H1 (cell line): ENCODE results near the gene OR51V1. TPM values are rescaled to one million over a fixed set of nuclear protein-coding genes. Genes with fewer than 3 reads are reported as not detected.

ENCODE experiments used
- CTCF ChIA-PET: fragments of 300-600 bp; sonication (Branson Sonifier 250); formaldehyde crosslinking; loops from one replicate; lab custom pipeline; 2021; ENCODE audit not compliant: partially characterized antibody; lab: Charles Lee
- POLR2A ChIA-PET: fragments of 300-600 bp; sonication (Branson Sonifier 250); formaldehyde crosslinking; loops from one replicate; lab custom pipeline; 2021; ENCODE audit warnings: inconsistent platforms; ENCODE audit not compliant: partially characterized antibody; lab: Charles Lee
- DNase-seq, 2 experiments: peaks; one replicate each; pipeline versions ENCODE4 v3.0.0 to v3.0.0-alpha.2; 2010 to 2022; ENCODE audit warnings: low spot score in 2 of 2, low read depth in 1 of 2, mixed read lengths in 1 of 2
- FAIRE-seq: peaks from 2 replicates; lab custom pipeline; 2011; peaks lifted over from hg19 to GRCh38; lab: Jason Lieb, UNC
- H2AFZ ChIP-seq: 2 replicates; pipeline ENCODE4 v1.8.1; 2012; ENCODE audit warnings: low read length, inconsistent platforms
- H2AK5ac ChIP-seq: 2 replicates; pipeline ENCODE4 v1.6.1; 2013; ENCODE audit warnings: low read depth, low read length
- H2BK120ac ChIP-seq: replicated peaks from 2 replicates; pipeline ENCODE3; 2013; ENCODE audit warnings: low read depth, low read length, inconsistent platforms
- H2BK12ac ChIP-seq: 2 replicates; pipeline ENCODE4 v1.6.1; 2013; ENCODE audit warnings: low read depth, low read length
- H2BK15ac ChIP-seq: 2 replicates; pipeline ENCODE4 v1.6.1; 2013; ENCODE audit warnings: low read length
- H2BK20ac ChIP-seq: 2 replicates; pipeline ENCODE4 v1.6.1; 2013; ENCODE audit warnings: low read length
- H2BK5ac ChIP-seq: 2 replicates; pipeline ENCODE4 v1.6.1; 2013; ENCODE audit warnings: low read depth, low read length
- H3K14ac ChIP-seq: 2 replicates; pipeline ENCODE4 v1.6.1; 2013; ENCODE audit warnings: inconsistent platforms; ENCODE audit not compliant: insufficient read length
- H3K18ac ChIP-seq: 2 replicates; pipeline ENCODE4 v1.6.1; 2013; ENCODE audit warnings: low read length; ENCODE audit errors: extremely low read depth
- H3K23ac ChIP-seq: 2 replicates; pipeline ENCODE4 v1.6.1; 2013; ENCODE audit warnings: inconsistent platforms; ENCODE audit not compliant: insufficient read length
- H3K23me2 ChIP-seq: 2 replicates; pipeline ENCODE4 v1.6.1; 2013; ENCODE audit warnings: low read depth, low read length
- H3K27ac ChIP-seq: 2 replicates; pipeline ENCODE4 v1.6.1; 2011; ENCODE audit warnings: low read depth, low read length, inconsistent platforms
- H3K27me3 ChIP-seq, 4 experiments: replicated peaks in 1 of 4; 1 replicate in 1 of 4; 2 replicates in 3 of 4; pipeline versions ENCODE4 v1.6.1 to v1.8.1; 2011 to 2013; ENCODE audit warnings: low read length in 3 of 4, mild to moderate bottlenecking in 3 of 4, inconsistent platforms in 2 of 4, mixed read lengths in 2 of 4, moderate library complexity in 1 of 4; ENCODE audit not compliant: control insufficient read depth in 3 of 4, insufficient read depth in 3 of 4; ENCODE audit errors: extremely low read depth in 1 of 4
- H3K36me3 ChIP-seq, 4 experiments: 2 replicates each; pipeline versions ENCODE4 v1.6.1 to v1.8.1; 2011 to 2013; ENCODE audit warnings: mild to moderate bottlenecking in 4 of 4, low read length in 3 of 4, moderate library complexity in 2 of 4, control low read depth in 1 of 4, inconsistent platforms in 1 of 4; ENCODE audit not compliant: insufficient read depth in 4 of 4, control insufficient read depth in 2 of 4
- H3K4ac ChIP-seq: replicated peaks from 2 replicates; pipeline ENCODE3; 2013; ENCODE audit warnings: low read length, low read depth, mixed read lengths, inconsistent platforms; ENCODE audit not compliant: insufficient read length
- H3K4me1 ChIP-seq, 4 experiments: replicated peaks in 1 of 4; 1 replicate in 1 of 4; 2 replicates in 3 of 4; pipeline versions ENCODE4 v1.6.1 to v1.8.1; 2011 to 2013; ENCODE audit warnings: low read length in 3 of 4, inconsistent platforms in 2 of 4, mixed read lengths in 1 of 4; ENCODE audit not compliant: insufficient read depth in 4 of 4, control insufficient read depth in 3 of 4
- H3K4me2 ChIP-seq, 2 experiments: 2 replicates each; pipeline versions ENCODE4 v1.6.1 to v1.8.1; 2011 to 2013; ENCODE audit warnings: low read depth in 2 of 2, low read length in 2 of 2, control low read depth in 1 of 2, inconsistent platforms in 1 of 2, mild to moderate bottlenecking in 1 of 2; ENCODE audit not compliant: insufficient read depth in 1 of 2
- H3K4me3 ChIP-seq, 4 experiments: fragments of 200-600, 300-600 bp in 1 of 4; sonication (generic), shearing (Covaris generic), sonication (Bioruptor Twin) in 1 of 4; 2 replicates each; pipeline versions ENCODE4 v1.5.1 to v1.8.1; 2011 to 2016; ENCODE audit warnings: low read length in 4 of 4, low read depth in 3 of 4, control low read depth in 2 of 4, inconsistent platforms in 2 of 4, mild to moderate bottlenecking in 2 of 4, mixed read lengths in 1 of 4, moderate library complexity in 1 of 4; ENCODE audit not compliant: insufficient read depth in 2 of 4; ENCODE audit errors: extremely low read depth in 1 of 4
- H3K56ac ChIP-seq: replicated peaks from 2 replicates; pipeline ENCODE3; 2013; ENCODE audit warnings: low read depth, mild to moderate bottlenecking, mixed read lengths, low read length, inconsistent platforms; ENCODE audit not compliant: insufficient read length
- H3K79me1 ChIP-seq: 2 replicates; pipeline ENCODE4 v1.6.1; 2013; ENCODE audit warnings: low read depth, low read length, control low read depth
- H3K79me2 ChIP-seq, 2 experiments: 2 replicates each; pipeline versions ENCODE4 v1.6.1 to v1.8.1; 2012 to 2013; ENCODE audit warnings: low read length in 2 of 2, mild to moderate bottlenecking in 2 of 2, inconsistent platforms in 1 of 2; ENCODE audit not compliant: insufficient read depth in 2 of 2, control insufficient read depth in 1 of 2
- H3K9ac ChIP-seq, 4 experiments: replicated peaks in 1 of 4; 1 replicate in 1 of 4; 2 replicates in 3 of 4; pipeline versions ENCODE4 v1.6.1 to v1.8.1; 2011 to 2013; ENCODE audit warnings: low read depth in 3 of 4, low read length in 3 of 4, control low read depth in 2 of 4, mild to moderate bottlenecking in 2 of 4, moderate library complexity in 2 of 4, inconsistent platforms in 1 of 4; ENCODE audit errors: extremely low read depth in 1 of 4
- H3K9me3 ChIP-seq, 2 experiments: 2 replicates each; pipeline versions ENCODE4 v1.6.1 to v1.8.1; 2012 to 2013; ENCODE audit warnings: mild to moderate bottlenecking in 2 of 2, moderate library complexity in 2 of 2, control low read depth in 1 of 2, inconsistent platforms in 1 of 2, low read depth in 1 of 2, low read length in 1 of 2, mixed read lengths in 1 of 2; ENCODE audit not compliant: insufficient read depth in 2 of 2
- H4K20me1 ChIP-seq, 2 experiments: replicated peaks in 1 of 2; 2 replicates each; pipeline versions ENCODE3 to v1.8.1; 2011 to 2013; ENCODE audit warnings: inconsistent platforms in 2 of 2, low read length in 2 of 2, mild to moderate bottlenecking in 1 of 2; ENCODE audit not compliant: insufficient read depth in 2 of 2, control insufficient read depth in 1 of 2
- H4K5ac ChIP-seq: 2 replicates; pipeline ENCODE4 v1.6.1; 2013; ENCODE audit warnings: low read length, low read depth, mixed read lengths, inconsistent platforms; ENCODE audit not compliant: insufficient read length
- H4K8ac ChIP-seq: 2 replicates; pipeline ENCODE4 v1.8.0; 2013; ENCODE audit warnings: mild to moderate bottlenecking, moderate library complexity, low read length, inconsistent platforms; ENCODE audit not compliant: insufficient read depth; ENCODE audit errors: extremely low read depth
- H4K91ac ChIP-seq: replicated peaks from 2 replicates; pipeline ENCODE3; 2013; ENCODE audit warnings: low read length, mixed read lengths, inconsistent platforms; ENCODE audit not compliant: insufficient read length
- ASH2L ChIP-seq: fragments of 200-600, 300-600 bp; sonication (generic); IDR thresholded peaks from one replicate; pipeline ENCODE4 v1.7.1; 2017; ENCODE audit warnings: low read length
- BCL11A ChIP-seq, 2 experiments: IDR thresholded peaks; one replicate each; pipeline ENCODE4 v1.6.1; 2011; ENCODE audit warnings: low read depth in 2 of 2, low read length in 2 of 2, mild to moderate bottlenecking in 2 of 2
- BRCA1 ChIP-seq: IDR thresholded peaks from 2 replicates; pipeline ENCODE4 v1.6.1; 2012; ENCODE audit warnings: low read depth, low read length, improper control_type of control experiment
- CHD1 ChIP-seq: IDR thresholded peaks from 2 replicates; pipeline ENCODE4 v1.6.1; 2012; ENCODE audit warnings: low read depth, low read length, improper control_type of control experiment
- EP300 ChIP-seq, 2 experiments: IDR thresholded peaks; 1 replicate in 1 of 2; 2 replicates in 1 of 2; pipeline ENCODE4 v1.6.1; 2011 to 2012; ENCODE audit warnings: low read depth in 2 of 2, low read length in 2 of 2, mild to moderate bottlenecking in 2 of 2, borderline replicate concordance in 1 of 2, inconsistent platforms in 1 of 2, moderate library complexity in 1 of 2
- GTF2F1 ChIP-seq: IDR thresholded peaks from 2 replicates; pipeline ENCODE4 v1.6.1; 2012; ENCODE audit warnings: low read depth, low read length, improper control_type of control experiment, borderline replicate concordance
- JUND ChIP-seq: IDR thresholded peaks from 2 replicates; pipeline ENCODE4 v1.6.1; 2011; ENCODE audit warnings: mild to moderate bottlenecking, improper control_type of control experiment, low read length
- KDM1A ChIP-seq: fragments of 200-600, 300-600 bp; sonication (generic); IDR thresholded peaks from 2 replicates; pipeline ENCODE4 v1.7.1; 2016; ENCODE audit warnings: mild to moderate bottlenecking, low read length, borderline replicate concordance
- MAFK ChIP-seq: IDR thresholded peaks from 2 replicates; pipeline ENCODE4 v1.6.1; 2012; ENCODE audit warnings: low read depth, mild to moderate bottlenecking, improper control_type of control experiment, low read length
- NRF1 ChIP-seq: IDR thresholded peaks from 2 replicates; pipeline ENCODE4 v1.6.1; 2011; ENCODE audit warnings: mild to moderate bottlenecking, low read depth, low read length, improper control_type of control experiment
- POU5F1 ChIP-seq: IDR thresholded peaks from 2 replicates; pipeline ENCODE4 v1.6.1; 2011; ENCODE audit warnings: low read depth, mild to moderate bottlenecking, low read length, moderate library complexity
- RAD21 ChIP-seq, 2 experiments: IDR thresholded peaks in 1 of 2; conservative IDR thresholded peaks in 1 of 2; 2 replicates each; pipeline ENCODE4 v1.6.1; 2011; ENCODE audit warnings: low read depth in 2 of 2, low read length in 2 of 2, improper control_type of control experiment in 1 of 2, inconsistent platforms in 1 of 2, mild to moderate bottlenecking in 1 of 2, moderate library complexity in 1 of 2
- SP1 ChIP-seq: IDR thresholded peaks from 2 replicates; pipeline ENCODE4 v1.6.1; 2011; ENCODE audit warnings: low read depth, low read length
- SP2 ChIP-seq: IDR thresholded peaks from 2 replicates; pipeline ENCODE4 v1.6.1; 2012; ENCODE audit warnings: mild to moderate bottlenecking, low read length, inconsistent platforms
- SUZ12 ChIP-seq: fragments of 200-600 bp; sonication (generic); IDR thresholded peaks from 2 replicates; pipeline ENCODE4 v1.6.1; 2012; ENCODE audit warnings: mild to moderate bottlenecking, inconsistent platforms, low read length, moderate library complexity, mixed read lengths
- WGBS, 2 experiments: shearing (Covaris generic) in 1 of 2; methylation state at CpG; one replicate each; pipeline versions ENCODE4 v1.1.6 to v1.1.7; 2013 to 2015; ENCODE audit warnings: low lambda C conversion rate in 2 of 2, mixed read lengths in 2 of 2, inconsistent platforms in 1 of 2, low coverage in 1 of 2, missing lambda C conversion rate in 1 of 2; ENCODE audit not compliant: insufficient replicate concordance in 2 of 2, insufficient coverage in 1 of 2, insufficient read length in 1 of 2; ENCODE audit errors: extremely low coverage in 1 of 2, missing lambda C conversion rate in 1 of 2; 5-methylcytosine and 5-hydroxymethylcytosine counted together
- polyA plus RNA-seq, 7 experiments: library from polyadenylated mRNA; depleted of rRNA in 3 of 7; stranded (reverse) in 5 of 7; unstranded in 2 of 7; fragments of >200 nt in 5 of 7; fragments of 200-250 nt in 2 of 7; gene quantifications; 1 replicate in 5 of 7; 2 replicates in 1 of 7; 4 replicates in 1 of 7; pipeline versions ENCODE4 v1.2.1 to v1.2.3, GENCODE V29; 2011 to 2013; ENCODE audit warnings: missing spikeins in 2 of 7, mixed read lengths in 2 of 7
- total RNA-seq: library from RNA; stranded (reverse); fragmentation: NEBNext Ultra II Directional; extraction: Animal tissue kit (Norgen Biotek cat#: 25700); gene quantifications from 2 replicates; pipeline ENCODE4 v1.2.1, GENCODE V29; 2021

The OR51V1 gene
- total and polyA plus RNA-seq, 2 of the 8 experiments (the other 6 are each of a cell fraction or from before 2014, with no cell fraction given): not detected

DNA sequence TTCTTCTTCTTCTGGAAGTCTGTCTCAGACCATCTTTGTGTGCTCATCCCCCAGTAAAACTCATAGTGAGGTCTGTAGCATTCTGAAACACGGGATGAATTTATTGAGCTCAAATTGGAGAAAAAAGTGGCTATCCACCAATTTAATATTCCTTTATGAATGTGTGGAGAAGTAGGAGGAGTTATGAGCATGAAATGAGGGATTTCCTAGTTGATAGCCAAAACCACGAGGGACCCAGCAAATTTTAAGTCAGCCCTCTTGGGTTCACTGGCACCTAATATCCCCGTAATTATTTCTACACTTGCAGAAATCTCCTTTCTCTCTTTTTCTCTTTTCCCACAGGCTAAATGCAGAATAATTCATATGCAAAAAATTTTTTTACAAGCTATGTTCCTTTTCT, 45.8 kb downstream of the OR51V1 start, which contains the start of gene OR52A1:
Gene OR52A1, minus strand, starts transcription at position 101 of the 400 bp plus-strand sequence. CDS start 2,388 bp downstream, outside the sequence.
- FAIRE-seq: no peak
- Histone ChIP-seq H3K79me2 (no peaks in the 10 kb centered on the region), H4K5ac (no peak within 1 kb of the TSS), H2BK120ac (no peak within 1 kb of the TSS), H2AK5ac (no peak within 1 kb of the TSS), H3K9me3 (no peaks in the 10 kb centered on the region), H3K4ac (no peak within 1 kb of the TSS), H3K36me3 (no peaks in the 10 kb centered on the region), H3K4me2 (no peak within 1 kb of the TSS), H2BK12ac (no peak within 1 kb of the TSS), H4K91ac (no peak within 1 kb of the TSS), H2BK15ac (no peak within 1 kb of the TSS), H4K20me1 (no peaks in the 10 kb centered on the region), H3K18ac (no peak within 1 kb of the TSS), H2BK5ac (no peak within 1 kb of the TSS), H2BK20ac (no peak within 1 kb of the TSS), H3K27ac (no peak within 1 kb of the TSS), H3K23ac (no peak within 1 kb of the TSS), H3K14ac (no peak within 1 kb of the TSS), H4K8ac (no peak within 1 kb of the TSS), H2AFZ (no peak within 1 kb of the TSS), H3K23me2 (no peaks in the 10 kb centered on the region), H3K9ac (no peak within 1 kb of the TSS), H3K4me3 (no peak within 1 kb of the TSS), H3K56ac (no peak within 1 kb of the TSS), H3K4me1 (no peaks in the 10 kb centered on the region), H3K27me3 (peaks cover 0 to 1% (median 0%) of the 10 kb centered on the region in 4 experiments; a peak in 1 of 7 replicates), H3K79me1 (no peaks in the 10 kb centered on the region)
- POLR2A ChIA-PET: no interaction called here
- DNase-seq: no peak
- 94% methylated on average over 3 of the region's 3 CpGs; no CpG with 5 or more reads in 1 of the 2 experiments for WGBS, 2 experiments
- CTCF ChIA-PET: interaction anchor here (0.8 to 2.9 kb wide), 2 partner anchors 9 to 13 kb away, joined by 3 to 7 read pairs; no protein-coding TSS in a partner anchor
- TF ChIP-seq POU5F1: no peak
- no peak for TF ChIP-seq SP2
- no peak for TF ChIP-seq SUZ12
- TF ChIP-seq GTF2F1: no peak
- no peak for TF ChIP-seq CHD1
- no peak for TF ChIP-seq NRF1
- TF ChIP-seq SP1: no peak
- TF ChIP-seq KDM1A: no peak
- no peak for TF ChIP-seq EP300 (IDR thresholded peaks at IDR 0.05; ENCODE audit: borderline replicate concordance in 1 of 2, low read depth in 2 of 2, low read length in 2 of 2)
- TF ChIP-seq MAFK: no peak
- no peak for TF ChIP-seq ASH2L
- no peak for TF ChIP-seq BCL11A (IDR thresholded peaks at IDR 0.05; ENCODE audit: low read depth in 2 of 2, low read length in 2 of 2)
- no peak for TF ChIP-seq JUND
- TF ChIP-seq RAD21 (IDR thresholded peaks at IDR 0.05 in 1 of 2, conservative IDR thresholded peaks at IDR 0.05 in 1 of 2; ENCODE audit: low read depth in 2 of 2, low read length in 2 of 2): no peak
- no peak for TF ChIP-seq BRCA1
